Epithelial cell of prostate (primary cell): ENCODE data around the gene HVCN1.
"Not testable (repeated sequence)": the region's sequence is repeated elsewhere in the genome, so short reads cannot be mapped to it uniquely, and the experiment has no call there.

Experiments used
- DNase-seq: peaks from one replicate; pipeline ENCODE4 v3.0.0-alpha.2; 2011; ENCODE audit warnings: low read depth, low spot score
- H3K27ac ChIP-seq: fragments of 450-650 bp; 2 replicates; pipeline ENCODE4 v1.5.1; 2017; ENCODE audit warnings: mild to moderate bottlenecking

The HVCN1 gene

GRCh38 chr12:110670161-110670701, 18.7 kb downstream of the HVCN1 start:
- H3K27ac ChIP-seq: no peak overlapping the region
- no peak for DNase-seq

- no peak for DNase-seq
- H3K27ac ChIP-seq: no peak overlapping the region
Measured at GRCh38 chr12:110669193-110669502, 19.8 kb downstream of the HVCN1 start.

GRCh38 chr12:110668480-110669192, 20.3 kb downstream of the HVCN1 start:
- no peak for DNase-seq
- no peak overlapping the region for H3K27ac ChIP-seq

- no peak overlapping the region for H3K27ac ChIP-seq
- no peak for DNase-seq
Measured at GRCh38 chr12:110667671-110668070, 21.2 kb downstream of the HVCN1 start.

DNA sequence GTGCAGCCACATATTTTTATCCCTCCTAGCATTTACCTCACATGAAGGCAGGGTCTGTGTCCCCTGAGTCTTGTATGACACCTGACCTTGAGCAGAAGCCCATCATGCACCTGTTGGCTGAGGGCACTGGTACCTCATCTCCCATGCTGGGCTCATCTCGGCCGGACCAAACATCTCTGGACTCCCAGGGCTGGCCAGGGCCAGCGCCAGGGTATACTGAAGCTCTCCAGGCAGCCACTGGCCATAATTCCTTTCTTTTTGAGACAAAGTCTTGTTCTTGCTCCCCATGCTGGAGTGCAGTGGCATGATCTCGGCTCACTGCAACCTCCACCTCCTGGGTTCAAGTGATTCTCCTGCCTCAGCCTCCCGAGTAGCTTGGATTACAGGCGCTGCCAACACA, 22.0 kb downstream of the HVCN1 start:
- no peak overlapping the region for H3K27ac ChIP-seq
- DNase-seq: no peak

GRCh38 chr12:110661337-110661972, 27.5 kb downstream of the HVCN1 start:
- DNase-seq: no peak
- H3K27ac ChIP-seq: no peak overlapping the region

DNA sequence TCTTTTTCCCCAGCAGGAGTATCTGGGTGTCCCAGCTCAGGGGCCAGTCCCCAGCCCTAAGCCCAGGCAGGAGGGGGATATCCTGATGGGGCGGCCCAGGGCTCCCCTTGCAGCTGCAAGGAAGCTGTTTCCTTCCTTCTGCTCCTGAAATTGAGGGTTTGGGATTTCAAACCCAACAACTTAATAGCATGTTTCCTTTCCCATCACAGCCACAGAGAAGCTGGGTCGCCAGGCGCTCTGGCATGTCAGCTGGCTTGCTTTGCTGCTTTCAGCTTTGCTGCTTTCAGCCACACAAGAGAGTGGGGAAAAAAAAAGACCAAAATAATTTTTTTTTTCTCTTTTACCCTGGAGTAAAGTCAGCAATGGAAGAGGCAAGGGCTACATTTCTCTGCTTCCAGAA, 30.0 kb downstream of the HVCN1 start:
- no peak overlapping the region for H3K27ac ChIP-seq
- no peak for DNase-seq

DNA sequence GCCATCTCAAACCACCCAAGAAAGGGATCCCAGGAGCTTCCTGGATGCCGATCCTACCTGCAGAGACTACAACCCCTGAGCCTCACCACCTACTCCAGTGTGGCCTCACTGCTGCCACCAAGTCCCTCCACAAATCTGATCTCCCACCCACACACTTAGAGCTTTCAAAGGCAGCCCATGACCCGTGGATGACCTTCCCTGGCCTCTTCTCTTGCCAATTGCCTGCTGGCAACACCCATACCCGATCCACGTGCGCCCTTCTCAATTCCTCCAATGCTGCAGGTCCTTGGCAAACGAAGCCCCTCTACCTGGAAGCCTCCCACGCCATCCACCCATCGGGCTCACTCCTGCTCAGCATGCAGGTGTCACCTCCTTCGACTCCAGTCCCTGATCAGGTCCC, 30.7 kb downstream of the HVCN1 start:
- H3K27ac ChIP-seq: no peak overlapping the region
- DNase-seq: no peak

GRCh38 chr12:110657747-110658146, 31.2 kb downstream of the HVCN1 start:
- H3K27ac ChIP-seq: no peak overlapping the region

GRCh38 chr12:110656071-110656655, 32.8 kb downstream of the HVCN1 start:
- no peak overlapping the region for H3K27ac ChIP-seq
- DNase-seq: no peak

More at GRCh38 chr12:110657747-110658146, 31.2 kb downstream of the HVCN1 start:
- DNase-seq: no peak

- H3K27ac ChIP-seq, DNase-seq: not testable (repeated sequence)
Measured at GRCh38 chr12:110654238-110654637, 34.7 kb downstream of the HVCN1 start.

- no peak for DNase-seq
- no peak overlapping the region for H3K27ac ChIP-seq
Measured at GRCh38 chr12:110649341-110649847, 39.5 kb downstream of the HVCN1 start.

GRCh38 chr12:110647631-110648040, 41.3 kb downstream of the HVCN1 start:
- no peak for DNase-seq
- no peak overlapping the region for H3K27ac ChIP-seq

GRCh38 chr12:110641521-110641920, 47.4 kb downstream of the HVCN1 start:
- H3K27ac ChIP-seq: no peak overlapping the region
- no peak for DNase-seq

- DNase-seq: no peak
- H3K27ac ChIP-seq: no peak overlapping the region
Measured at GRCh38 chr12:110640275-110641025, 48.5 kb downstream of the HVCN1 start.

DNA sequence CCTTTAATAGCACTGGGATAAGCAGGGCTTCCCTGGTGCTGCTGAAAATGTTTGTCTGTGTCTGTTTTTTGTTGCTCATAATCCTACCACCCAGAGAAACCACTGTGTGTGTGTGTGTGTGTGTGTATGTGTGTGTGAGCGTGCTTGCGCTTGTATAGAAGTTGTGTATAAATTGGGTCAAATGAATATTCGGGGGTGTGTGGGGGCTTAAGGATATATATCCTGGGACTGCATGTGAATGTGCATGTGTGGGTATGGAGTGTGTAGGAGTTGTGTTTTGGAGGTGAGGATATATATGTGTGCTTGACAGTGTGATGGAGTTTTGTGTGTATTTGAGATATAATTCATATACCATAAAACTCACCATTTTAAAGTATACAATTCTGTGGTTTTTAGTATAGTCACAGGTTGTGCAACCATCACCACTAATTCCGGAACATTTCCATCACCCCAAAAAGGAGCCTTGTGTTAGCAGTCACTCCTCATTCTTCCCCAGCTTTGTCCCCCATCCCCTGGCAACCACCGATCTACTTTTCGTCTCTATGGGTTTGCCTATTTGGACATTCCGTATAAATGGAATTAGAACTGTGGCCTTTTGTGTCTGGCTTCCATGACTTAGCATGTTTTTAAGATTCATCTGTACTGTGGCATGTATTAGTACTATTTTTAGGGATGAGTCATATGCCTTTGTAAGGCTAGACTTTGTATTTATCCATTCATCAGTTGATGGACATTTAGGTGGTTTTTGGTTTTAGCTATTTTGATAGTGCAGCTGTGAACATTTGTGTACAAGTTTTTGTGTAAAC, 49.4 kb downstream of the HVCN1 start:
- DNase-seq: no peak
- H3K27ac ChIP-seq: no peak overlapping the region

- H3K27ac ChIP-seq: no peak overlapping the region
- no peak for DNase-seq
Measured at GRCh38 chr12:110638796-110639195, 50.1 kb downstream of the HVCN1 start.

GRCh38 chr12:110637869-110638441, 51.0 kb downstream of the HVCN1 start:
- no peak overlapping the region for H3K27ac ChIP-seq
- no peak for DNase-seq

GRCh38 chr12:110636516-110636915, 52.4 kb downstream of the HVCN1 start:
- H3K27ac ChIP-seq: no peak overlapping the region
- DNase-seq: no peak
